Thyroid gland (tissue), 4 donors: Measurements from ENCODE around the gene ARMH4. TPM values are rescaled to one million over a fixed set of nuclear protein-coding genes. Genes with fewer than 3 reads are reported as not detected.

Source experiments
- DNase-seq, 2 donors: peaks; one replicate each; pipeline ENCODE4 v3.0.0-alpha.2; 2019
- H3K27ac ChIP-seq, 3 donors: fragments of 200-600 bp; sonication (generic); 1 replicate in 2 of 3; 2 replicates in 1 of 3; pipeline ENCODE4 v1.5.1; 2016 to 2019; ENCODE audit warnings: mild to moderate bottlenecking in 1 of 3, moderate library complexity in 1 of 3
- H3K27me3 ChIP-seq: fragments of 200-600 bp; sonication (generic); one replicate; pipeline ENCODE4 v1.5.1; 2019
- H3K36me3 ChIP-seq, 2 donors: fragments of 200-600 bp; sonication (generic); one replicate each; pipeline ENCODE4 v1.5.1; 2016 to 2019
- H3K4me1 ChIP-seq, 2 donors: fragments of 200-600 bp; sonication (generic); one replicate each; pipeline ENCODE4 v1.5.1; 2017 to 2019
- H3K4me3 ChIP-seq, 3 donors: fragments of 200-600 bp; sonication (generic); replicated peaks in 1 of 3; 1 replicate in 2 of 3; 2 replicates in 1 of 3; pipeline ENCODE4 v1.5.1; 2016; ENCODE audit warnings: mild to moderate bottlenecking in 1 of 3
- H3K9me3 ChIP-seq: fragments of 200-600 bp; sonication (generic); one replicate; pipeline ENCODE4 v1.5.1; 2017
- POLR2A ChIP-seq, 2 donors: fragments of 450-650 bp; IDR thresholded peaks; one replicate each; pipeline ENCODE4 v1.6.1; 2017; ENCODE audit warnings: antibody characterized with exemption in 2 of 2, mild to moderate bottlenecking in 2 of 2, moderate library complexity in 1 of 2
- WGBS, 2 donors: methylation state at CpG; one replicate each; pipeline ENCODE4 v1.1.5; 2017; 5-methylcytosine and 5-hydroxymethylcytosine counted together
- intact Hi-C: fragments of 100-400 bp; cut with DNase I; formaldehyde crosslinking; loops from one replicate; pipeline ENCODE4 v1.15.1; 2023
- total RNA-seq, 4 donors: library from RNA; depleted of rRNA; stranded (reverse); fragments of >200 nt; gene quantifications; one replicate each; pipeline ENCODE4 v1.2.3, GENCODE V29; 2016
- TF ChIP-seq, protein P1 (sequence below), 6 experiments: fragments of 200-600 bp in 3 of 6; fragments of 450-650 bp in 3 of 6; sonication (generic) in 3 of 6; IDR thresholded peaks; one replicate each; pipeline ENCODE4 v1.5.1; 2016 to 2019; ENCODE audit warnings: antibody characterized with exemption in 6 of 6, mild to moderate bottlenecking in 2 of 6, inconsistent platforms in 1 of 6, moderate library complexity in 1 of 6

ARMH4 gene
- total RNA-seq, 4 donors from 2014 or later, result 4.2 to 7.5 (median 7.0) TPM

DNA sequence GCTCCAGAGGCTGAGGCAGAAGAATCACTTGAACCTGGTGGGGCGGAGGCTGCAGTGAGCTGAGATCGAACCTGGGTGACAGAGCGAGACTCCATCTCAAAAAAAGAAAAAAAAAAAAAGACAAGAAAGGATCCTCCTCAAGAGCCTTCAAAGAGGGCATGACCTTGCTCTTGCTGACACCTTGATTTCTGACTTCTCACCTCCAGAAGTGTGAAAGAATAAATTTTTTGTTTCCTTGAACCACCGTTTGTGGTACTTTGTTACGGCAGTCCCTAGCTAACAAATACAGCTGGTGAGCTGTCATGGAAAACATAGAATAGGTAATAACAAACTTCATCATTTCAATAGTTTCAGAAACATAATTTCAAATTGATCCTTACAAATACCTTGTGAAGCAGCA, 46.1 kb upstream of the ARMH4 start:
- no peak overlapping the region for H3K4me3 ChIP-seq
- peaks cover 6 to 13% of the 10 kb centered on the region in 2 donors for H3K4me1 ChIP-seq
- no peaks in the 10 kb centered on the region for H3K27me3 ChIP-seq
- H3K9me3 ChIP-seq, result no peaks in the 10 kb centered on the region
- DNase-seq, result no peak
- H3K36me3 ChIP-seq, result no peaks in the 10 kb centered on the region
- no peak for TF ChIP-seq POLR2A (IDR thresholded peaks at IDR 0.05)
- TF ChIP-seq, protein P1, sequence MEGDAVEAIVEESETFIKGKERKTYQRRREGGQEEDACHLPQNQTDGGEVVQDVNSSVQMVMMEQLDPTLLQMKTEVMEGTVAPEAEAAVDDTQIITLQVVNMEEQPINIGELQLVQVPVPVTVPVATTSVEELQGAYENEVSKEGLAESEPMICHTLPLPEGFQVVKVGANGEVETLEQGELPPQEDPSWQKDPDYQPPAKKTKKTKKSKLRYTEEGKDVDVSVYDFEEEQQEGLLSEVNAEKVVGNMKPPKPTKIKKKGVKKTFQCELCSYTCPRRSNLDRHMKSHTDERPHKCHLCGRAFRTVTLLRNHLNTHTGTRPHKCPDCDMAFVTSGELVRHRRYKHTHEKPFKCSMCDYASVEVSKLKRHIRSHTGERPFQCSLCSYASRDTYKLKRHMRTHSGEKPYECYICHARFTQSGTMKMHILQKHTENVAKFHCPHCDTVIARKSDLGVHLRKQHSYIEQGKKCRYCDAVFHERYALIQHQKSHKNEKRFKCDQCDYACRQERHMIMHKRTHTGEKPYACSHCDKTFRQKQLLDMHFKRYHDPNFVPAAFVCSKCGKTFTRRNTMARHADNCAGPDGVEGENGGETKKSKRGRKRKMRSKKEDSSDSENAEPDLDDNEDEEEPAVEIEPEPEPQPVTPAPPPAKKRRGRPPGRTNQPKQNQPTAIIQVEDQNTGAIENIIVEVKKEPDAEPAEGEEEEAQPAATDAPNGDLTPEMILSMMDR (IDR thresholded peaks at IDR 0.05), result no peak
- intact Hi-C loops, result no loop called here
- no peak overlapping the region for H3K27ac ChIP-seq
- 89 to 91% methylated on average over 5 of the region's 5 CpGs for WGBS, 2 donors

DNA sequence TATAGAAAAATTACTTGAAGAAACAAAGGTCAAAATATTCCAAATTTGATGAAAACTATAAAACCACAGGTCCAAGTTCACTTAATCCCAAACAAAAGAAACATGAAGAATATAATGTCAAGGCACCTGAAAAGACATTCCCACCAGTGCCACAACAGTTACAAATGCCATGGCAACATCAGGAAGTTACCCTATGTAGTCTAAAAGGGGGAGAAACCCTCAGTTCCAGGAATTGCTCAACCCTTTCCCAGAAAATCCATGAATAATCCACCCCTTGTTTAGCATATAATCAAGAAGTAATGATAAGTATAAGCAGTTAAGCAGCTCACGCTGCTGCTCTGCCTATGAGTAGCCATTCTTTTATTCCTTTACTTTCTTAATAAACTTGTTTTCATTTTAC, 44.2 kb upstream of the ARMH4 start:
- no peak for TF ChIP-seq POLR2A (IDR thresholded peaks at IDR 0.05)
- Histone ChIP-seq H3K27me3 (no peaks in the 10 kb centered on the region), H3K27ac (no peak overlapping the region), H3K9me3 (no peaks in the 10 kb centered on the region), H3K4me3 (no peak overlapping the region), H3K36me3 (no peaks in the 10 kb centered on the region), H3K4me1 (peaks cover 1 to 7% of the 10 kb centered on the region in 2 donors)
- intact Hi-C loops, result no loop called here
- WGBS, 2 donors, result 90 to 93% methylated on average over 1 of the region's 1 CpG
- no peak for DNase-seq

DNA sequence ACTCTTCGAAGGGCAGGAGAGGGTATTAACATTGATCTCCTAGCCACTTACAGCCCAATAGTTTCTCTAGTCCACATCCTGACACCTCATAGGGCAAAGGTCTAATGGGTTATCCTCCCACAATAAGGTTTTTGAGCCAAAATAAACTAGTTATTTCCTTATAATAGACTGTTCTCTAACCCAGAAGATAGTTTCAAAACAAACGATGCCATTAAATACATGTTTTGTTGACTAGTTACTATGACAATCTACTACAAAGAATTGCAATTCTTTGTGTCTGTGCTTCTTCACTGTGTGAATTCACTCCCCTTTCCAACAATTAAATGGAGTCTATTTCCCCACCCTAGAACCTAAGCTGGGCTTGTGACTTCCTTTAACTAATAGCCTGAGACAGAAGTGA, 41.5 kb upstream of the ARMH4 start:
- TF ChIP-seq, protein P1 (IDR thresholded peaks at IDR 0.05), result no peak
- no peak for TF ChIP-seq POLR2A (IDR thresholded peaks at IDR 0.05)
- intact Hi-C loops, result no loop called here
- H3K36me3 ChIP-seq, result no peaks in the 10 kb centered on the region
- DNase-seq, result no peak
- H3K4me3 ChIP-seq, result no peak overlapping the region
- H3K9me3 ChIP-seq, result no peaks in the 10 kb centered on the region
- H3K27me3 ChIP-seq, result no peaks in the 10 kb centered on the region
- no peak overlapping the region for H3K27ac ChIP-seq
- no peaks in the 10 kb centered on the region for H3K4me1 ChIP-seq
- WGBS, 2 donors, result 61 to 63% methylated on average over 2 of the region's 2 CpGs

DNA sequence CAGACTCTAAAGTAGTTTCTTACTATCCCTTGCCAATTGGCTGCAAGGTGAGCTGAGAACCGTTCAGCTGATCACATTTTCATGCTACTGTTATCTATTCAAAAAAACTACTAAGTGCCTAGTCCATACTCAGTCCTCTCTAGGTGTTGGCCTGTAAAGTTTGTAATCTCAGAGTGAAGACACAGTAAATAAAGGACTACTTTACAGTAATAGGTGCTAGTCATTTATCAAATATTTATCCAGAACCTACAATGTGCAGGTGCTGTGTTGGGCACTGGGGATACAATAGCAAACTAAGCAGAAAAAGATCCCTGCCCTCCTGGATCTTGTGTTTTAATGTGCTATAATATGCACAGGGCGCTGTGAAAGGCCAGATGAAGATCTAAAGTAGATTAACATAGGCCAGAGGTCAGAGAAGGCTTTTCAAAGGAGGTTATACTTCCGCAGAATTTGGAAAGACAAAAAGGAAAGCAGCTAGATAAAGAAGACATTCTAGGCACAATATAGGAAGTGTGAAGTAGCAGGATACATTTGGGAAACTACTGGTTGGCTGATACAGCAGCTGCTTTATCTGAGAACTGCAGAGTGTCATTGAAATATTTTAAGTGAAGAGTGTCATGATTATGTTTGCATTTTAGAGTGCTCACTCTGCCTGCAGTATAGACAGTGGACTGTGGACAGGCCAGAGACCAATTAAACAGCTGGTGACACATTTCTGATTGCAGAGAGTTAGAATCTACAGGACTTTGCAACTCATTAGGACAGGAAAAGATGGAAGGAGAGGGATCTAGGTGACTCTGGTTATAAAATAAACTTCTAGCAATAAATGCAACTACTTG, 40.0 kb upstream of the ARMH4 start:
- H3K9me3 ChIP-seq, result no peaks in the 10 kb centered on the region
- no peaks in the 10 kb centered on the region for H3K4me1 ChIP-seq
- 73% methylated on average over 3 of the region's 3 CpGs for WGBS, 2 donors
- TF ChIP-seq POLR2A (IDR thresholded peaks at IDR 0.05), result no peak
- TF ChIP-seq, protein P1 (IDR thresholded peaks at IDR 0.05), result no peak
- no peaks in the 10 kb centered on the region for H3K36me3 ChIP-seq
- intact Hi-C loops, result no loop called here
- no peak overlapping the region for H3K4me3 ChIP-seq
- no peaks in the 10 kb centered on the region for H3K27me3 ChIP-seq
- DNase-seq, result no peak
- H3K27ac ChIP-seq, result no peak overlapping the region

DNA sequence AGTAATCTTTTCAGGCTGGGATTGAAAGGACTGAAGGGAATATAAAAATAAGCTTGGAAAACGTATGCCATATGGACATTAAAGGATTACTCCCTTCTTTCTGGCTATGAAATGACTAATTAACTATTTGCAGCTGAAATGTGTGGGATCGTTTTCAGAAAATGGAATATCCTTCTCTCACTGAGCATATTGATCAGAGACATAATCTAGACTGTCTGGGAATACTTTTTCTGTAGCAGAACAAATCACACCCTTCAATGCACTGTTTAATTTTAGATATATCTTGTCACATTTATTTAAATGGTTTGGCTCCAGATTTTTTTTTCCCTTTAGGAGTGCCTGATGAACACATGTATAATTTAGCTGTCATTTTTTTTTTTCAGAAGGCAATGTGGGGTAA, 37.2 kb upstream of the ARMH4 start:
- TF ChIP-seq, protein P1 (IDR thresholded peaks at IDR 0.05), result no peak
- no peak for TF ChIP-seq POLR2A (IDR thresholded peaks at IDR 0.05)

More for the DNA sequence above, 37.2 kb upstream of the ARMH4 start:
- WGBS, 2 donors, result 75 to 84% methylated on average over 2 of the region's 2 CpGs
- no peaks in the 10 kb centered on the region for H3K9me3 ChIP-seq
- DNase-seq, result no peak
- H3K27ac ChIP-seq, result no peak overlapping the region
- intact Hi-C loops, result no loop called here
- no peaks in the 10 kb centered on the region for H3K4me1 ChIP-seq
- H3K27me3 ChIP-seq, result no peaks in the 10 kb centered on the region
- H3K36me3 ChIP-seq, result no peaks in the 10 kb centered on the region
- no peak overlapping the region for H3K4me3 ChIP-seq
